ENCODE results near the gene UBASH3B.

Gene UBASH3B

DNA sequence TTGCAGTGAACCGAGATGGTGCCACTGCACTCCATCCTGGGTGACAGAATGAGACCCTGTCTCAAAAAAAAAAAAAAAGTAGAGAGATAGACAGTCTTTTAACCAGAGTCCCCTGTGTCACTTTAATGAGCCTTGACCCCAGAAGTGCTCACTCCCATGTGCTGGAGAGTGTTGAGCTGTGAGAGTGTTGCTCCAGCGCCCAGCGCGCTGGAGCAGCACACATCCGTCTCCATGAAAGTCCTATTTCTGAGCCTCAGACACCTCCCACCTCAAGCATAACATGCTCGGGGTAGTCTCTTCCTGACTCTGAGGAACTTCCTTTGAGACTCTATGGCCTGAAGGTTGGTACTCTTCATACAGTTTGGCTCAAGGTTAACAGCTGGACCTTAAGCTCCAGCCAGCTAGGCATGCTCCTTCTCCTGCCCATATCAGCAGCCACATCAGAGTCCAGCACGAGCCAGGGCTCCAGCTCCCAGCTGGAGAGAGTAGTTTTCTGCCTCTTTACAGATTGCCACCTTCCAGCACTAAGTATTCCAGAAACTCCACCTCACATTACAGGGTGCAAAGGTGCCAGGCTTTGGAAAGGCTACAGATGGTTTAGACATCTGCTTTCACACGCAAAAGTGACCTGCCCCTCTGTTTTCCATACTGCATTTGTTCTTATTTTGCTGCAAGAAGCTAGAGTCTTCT, 29.4 kb upstream of the UBASH3B start:
- no peak overlapping the region for H3K9ac ChIP-seq (ENCODE audit: low read depth in 1 of 2, low read length in 2 of 2)
- no peaks in the 10 kb centered on the region for H3K9me3 ChIP-seq (ENCODE audit: control insufficient read depth in 2 of 2, low read length in 2 of 2)
- H3K36me3 ChIP-seq (ENCODE audit: control insufficient read depth in 2 of 2, insufficient read depth in 2 of 2, low read length in 2 of 2), result no peaks in the 10 kb centered on the region
- H3K4me1 ChIP-seq (ENCODE audit: control insufficient read depth in 2 of 2, insufficient read depth in 2 of 2, low read length in 2 of 2), result no peaks in the 10 kb centered on the region
- no peaks in the 10 kb centered on the region for H3K27me3 ChIP-seq (ENCODE audit: control insufficient read depth in 2 of 2, insufficient read depth in 2 of 2, low read length in 2 of 2)
- no peak overlapping the region for H3K4me3 ChIP-seq (ENCODE audit: low read length in 2 of 2)
- no peak overlapping the region for H3K27ac ChIP-seq (ENCODE audit: low read depth in 2 of 2, low read length in 2 of 2)

DNA sequence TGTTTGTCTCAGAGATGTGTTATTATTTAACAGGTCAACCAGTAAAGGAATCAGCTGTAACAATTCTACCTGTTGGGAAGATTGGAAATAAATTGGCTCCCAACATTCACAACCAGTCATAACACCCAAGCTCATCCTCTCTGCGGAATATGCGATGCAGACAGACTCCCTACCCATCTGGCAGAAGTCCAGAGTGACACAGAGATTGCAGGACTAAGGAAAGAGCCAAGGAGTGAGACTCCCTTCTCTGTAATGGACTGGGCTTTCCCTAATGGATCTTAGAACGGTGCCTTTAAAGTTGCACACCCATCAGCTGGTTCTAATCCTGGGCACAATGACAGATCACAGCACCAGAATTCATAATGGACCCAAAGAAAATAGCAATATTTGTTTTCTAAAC, 27.8 kb upstream of the UBASH3B start:
- no peaks in the 10 kb centered on the region for H3K9me3 ChIP-seq (ENCODE audit: control insufficient read depth in 2 of 2, low read length in 2 of 2)
- no peaks in the 10 kb centered on the region for H3K27me3 ChIP-seq (ENCODE audit: control insufficient read depth in 2 of 2, insufficient read depth in 2 of 2, low read length in 2 of 2)
- no peak overlapping the region for H3K9ac ChIP-seq (ENCODE audit: low read depth in 1 of 2, low read length in 2 of 2)
- no peak overlapping the region for H3K27ac ChIP-seq (ENCODE audit: low read depth in 2 of 2, low read length in 2 of 2)
- H3K4me3 ChIP-seq (ENCODE audit: low read length in 2 of 2), result no peak overlapping the region
- H3K4me1 ChIP-seq (ENCODE audit: control insufficient read depth in 2 of 2, insufficient read depth in 2 of 2, low read length in 2 of 2), result no peaks in the 10 kb centered on the region
- H3K36me3 ChIP-seq (ENCODE audit: control insufficient read depth in 2 of 2, insufficient read depth in 2 of 2, low read length in 2 of 2), result no peaks in the 10 kb centered on the region

DNA sequence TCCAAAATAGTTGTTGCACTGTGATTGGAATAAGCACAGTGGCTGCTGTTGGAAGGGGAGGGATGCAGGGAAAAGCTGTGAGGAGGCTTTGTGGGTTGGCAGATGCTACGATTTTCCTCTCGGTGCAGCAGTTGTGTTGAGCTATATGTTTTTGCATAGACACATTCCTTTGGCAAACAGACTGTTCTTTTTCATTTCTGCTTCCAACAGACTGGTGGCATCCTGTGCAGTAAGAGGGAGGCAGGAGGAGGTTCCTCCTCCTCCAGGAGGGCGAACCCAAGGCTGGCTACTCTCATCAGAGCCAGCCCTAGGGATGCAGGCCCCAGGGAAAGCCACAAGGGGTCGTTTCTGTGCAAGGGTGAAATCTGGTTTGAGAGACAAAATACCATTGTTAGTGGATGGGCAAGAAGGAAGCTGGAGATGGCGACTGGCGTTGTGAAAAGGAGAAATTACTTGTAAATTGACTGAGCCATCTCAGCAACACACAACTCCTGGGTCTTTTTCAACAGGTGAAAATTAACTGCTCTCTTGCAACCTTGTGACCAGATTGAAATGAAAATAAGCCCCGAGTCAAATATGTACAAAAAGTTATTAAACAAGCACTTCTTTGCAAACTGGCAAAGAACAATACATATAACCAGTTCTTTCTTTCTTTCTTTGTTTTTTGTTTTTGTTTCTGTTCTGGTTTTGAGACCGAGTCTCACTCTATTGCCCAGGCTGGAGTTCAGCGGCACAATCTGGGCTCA, 26.5 kb upstream of the UBASH3B start:
- Histone ChIP-seq H3K4me3 (ENCODE audit: low read length in 2 of 2) (no peak overlapping the region), H3K4me1 (ENCODE audit: control insufficient read depth in 2 of 2, insufficient read depth in 2 of 2, low read length in 2 of 2) (no peaks in the 10 kb centered on the region), H3K27ac (ENCODE audit: low read depth in 2 of 2, low read length in 2 of 2) (no peak overlapping the region), H3K9ac (ENCODE audit: low read depth in 1 of 2, low read length in 2 of 2) (peak overlapping the region in 1 of 2 donors; percentile 34), H3K36me3 (ENCODE audit: control insufficient read depth in 2 of 2, insufficient read depth in 2 of 2, low read length in 2 of 2) (no peaks in the 10 kb centered on the region), H3K9me3 (ENCODE audit: control insufficient read depth in 2 of 2, low read length in 2 of 2) (no peaks in the 10 kb centered on the region), H3K27me3 (ENCODE audit: control insufficient read depth in 2 of 2, insufficient read depth in 2 of 2, low read length in 2 of 2) (no peaks in the 10 kb centered on the region)

DNA sequence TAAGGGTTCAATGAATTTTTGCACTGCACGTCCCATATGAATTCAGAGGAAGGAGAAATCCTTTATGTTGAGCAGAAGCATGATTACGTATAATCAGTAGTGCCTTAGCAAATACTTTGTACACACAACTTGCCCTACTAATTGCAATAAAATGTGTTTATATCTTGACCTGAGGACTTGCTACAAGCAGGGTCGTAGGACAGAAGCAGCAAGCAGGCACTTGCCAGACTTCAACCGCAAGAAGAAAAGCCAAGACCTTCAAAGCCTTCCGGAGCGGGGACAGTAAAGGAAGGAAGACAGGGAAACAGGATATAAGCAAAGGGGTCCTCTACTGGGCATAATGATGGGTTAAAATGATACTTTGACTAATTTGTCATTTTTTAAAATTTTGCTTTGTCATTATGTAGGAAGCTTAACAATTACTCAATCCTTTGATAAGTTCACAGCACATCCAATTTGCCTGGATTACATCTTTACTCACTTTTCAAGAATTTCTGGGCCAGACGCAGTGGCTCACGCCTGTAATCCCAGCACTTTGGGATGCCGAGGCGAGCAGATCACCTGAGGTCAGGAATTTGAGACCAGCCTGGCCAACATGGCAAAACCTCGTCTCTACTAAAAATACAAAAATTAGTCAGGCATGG, 23.2 kb upstream of the UBASH3B start:
- H3K9me3 ChIP-seq (ENCODE audit: control insufficient read depth in 2 of 2, low read length in 2 of 2), result no peaks in the 10 kb centered on the region
- no peaks in the 10 kb centered on the region for H3K36me3 ChIP-seq (ENCODE audit: control insufficient read depth in 2 of 2, insufficient read depth in 2 of 2, low read length in 2 of 2)
- H3K9ac ChIP-seq (ENCODE audit: low read depth in 1 of 2, low read length in 2 of 2), result no peak overlapping the region
- H3K4me1 ChIP-seq (ENCODE audit: control insufficient read depth in 2 of 2, insufficient read depth in 2 of 2, low read length in 2 of 2), result no peaks in the 10 kb centered on the region
- no peak overlapping the region for H3K4me3 ChIP-seq (ENCODE audit: low read length in 2 of 2)
- no peak overlapping the region for H3K27ac ChIP-seq (ENCODE audit: low read depth in 2 of 2, low read length in 2 of 2)
- no peaks in the 10 kb centered on the region for H3K27me3 ChIP-seq (ENCODE audit: control insufficient read depth in 2 of 2, insufficient read depth in 2 of 2, low read length in 2 of 2)

DNA sequence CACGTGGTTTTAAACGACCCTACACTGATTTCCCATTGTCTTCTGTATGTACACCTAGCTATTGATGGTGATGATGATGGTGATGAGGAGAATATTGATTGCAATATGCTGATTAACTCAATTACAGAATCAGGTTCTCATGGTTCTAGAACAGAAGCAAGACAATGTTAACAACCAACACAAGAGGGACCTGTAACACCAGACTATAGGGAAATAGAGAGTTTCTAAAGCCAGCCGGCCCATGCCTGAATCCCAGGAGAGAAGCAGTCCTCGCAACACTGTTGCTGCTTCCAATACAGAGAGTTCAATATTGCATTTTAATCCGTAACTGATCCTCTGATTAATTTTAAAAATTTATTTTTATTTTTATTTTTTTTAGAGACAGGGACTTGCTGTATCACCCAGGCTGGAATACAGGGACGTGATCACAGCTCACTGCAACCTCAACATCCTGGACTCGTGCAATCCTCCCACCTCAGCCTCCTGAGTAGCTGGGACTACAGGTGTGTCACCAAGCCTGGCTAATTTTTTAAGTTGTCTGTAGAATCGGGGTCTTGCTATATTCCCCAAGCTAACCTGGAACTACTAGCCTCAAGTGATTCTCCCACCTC, 22.2 kb upstream of the UBASH3B start:
- Histone ChIP-seq H3K27ac (ENCODE audit: low read depth in 2 of 2, low read length in 2 of 2) (no peak overlapping the region), H3K27me3 (ENCODE audit: control insufficient read depth in 2 of 2, insufficient read depth in 2 of 2, low read length in 2 of 2) (no peaks in the 10 kb centered on the region), H3K36me3 (ENCODE audit: control insufficient read depth in 2 of 2, insufficient read depth in 2 of 2, low read length in 2 of 2) (no peaks in the 10 kb centered on the region), H3K4me3 (ENCODE audit: low read length in 2 of 2) (no peak overlapping the region), H3K4me1 (ENCODE audit: control insufficient read depth in 2 of 2, insufficient read depth in 2 of 2, low read length in 2 of 2) (no peaks in the 10 kb centered on the region), H3K9me3 (ENCODE audit: control insufficient read depth in 2 of 2, low read length in 2 of 2) (no peaks in the 10 kb centered on the region), H3K9ac (ENCODE audit: low read depth in 1 of 2, low read length in 2 of 2) (no peak overlapping the region)

DNA sequence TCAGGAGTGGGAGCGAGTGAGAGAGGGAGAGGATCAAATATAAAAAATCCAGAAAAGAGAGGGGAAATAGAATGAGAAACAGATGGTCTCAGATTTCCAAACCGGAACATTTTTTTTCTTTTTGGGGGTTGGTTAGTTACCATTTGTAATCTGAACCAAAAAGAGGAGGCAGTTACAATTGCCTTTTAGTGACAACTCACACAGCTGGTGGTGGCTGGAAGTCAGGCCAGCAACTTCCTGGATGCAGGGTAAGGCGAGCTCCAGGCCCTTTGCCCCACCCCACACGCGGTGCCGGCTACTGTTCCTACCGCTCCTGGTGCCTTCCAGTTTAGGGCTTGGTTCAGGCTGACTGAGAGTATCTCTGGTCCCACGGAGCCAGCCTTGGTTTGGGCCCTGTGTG, 21.0 kb upstream of the UBASH3B start:
- Histone ChIP-seq H3K27me3 (ENCODE audit: control insufficient read depth in 2 of 2, insufficient read depth in 2 of 2, low read length in 2 of 2) (no peaks in the 10 kb centered on the region), H3K36me3 (ENCODE audit: control insufficient read depth in 2 of 2, insufficient read depth in 2 of 2, low read length in 2 of 2) (no peaks in the 10 kb centered on the region), H3K4me3 (ENCODE audit: low read length in 2 of 2) (no peak overlapping the region), H3K27ac (ENCODE audit: low read depth in 2 of 2, low read length in 2 of 2) (no peak overlapping the region), H3K9me3 (ENCODE audit: control insufficient read depth in 2 of 2, low read length in 2 of 2) (no peaks in the 10 kb centered on the region), H3K9ac (ENCODE audit: low read depth in 1 of 2, low read length in 2 of 2) (no peak overlapping the region), H3K4me1 (ENCODE audit: control insufficient read depth in 2 of 2, insufficient read depth in 2 of 2, low read length in 2 of 2) (no peaks in the 10 kb centered on the region)

DNA sequence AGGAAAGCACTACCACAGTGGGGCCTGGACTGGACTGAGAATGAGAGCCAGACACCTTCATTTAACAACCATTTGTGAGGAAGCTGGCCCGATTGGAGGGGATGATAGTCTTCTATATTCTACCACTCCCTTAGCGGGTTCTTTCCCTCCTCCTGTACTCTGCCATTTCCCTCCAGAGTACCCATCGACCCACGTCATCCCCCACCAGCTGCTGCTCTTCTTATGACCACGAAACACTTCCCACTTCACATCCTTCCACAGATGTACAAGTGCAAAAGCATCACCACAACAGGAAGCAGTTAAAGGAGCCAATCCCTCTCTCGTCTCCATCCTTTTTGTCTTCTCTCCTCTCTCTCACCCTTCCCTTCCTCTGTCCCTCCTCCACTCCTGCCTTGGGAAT, 18.0 kb upstream of the UBASH3B start:
- Histone ChIP-seq H3K9ac (ENCODE audit: low read depth in 1 of 2, low read length in 2 of 2) (no peak overlapping the region), H3K36me3 (ENCODE audit: control insufficient read depth in 2 of 2, insufficient read depth in 2 of 2, low read length in 2 of 2) (no peaks in the 10 kb centered on the region), H3K4me3 (ENCODE audit: low read length in 2 of 2) (no peak overlapping the region)

DNA sequence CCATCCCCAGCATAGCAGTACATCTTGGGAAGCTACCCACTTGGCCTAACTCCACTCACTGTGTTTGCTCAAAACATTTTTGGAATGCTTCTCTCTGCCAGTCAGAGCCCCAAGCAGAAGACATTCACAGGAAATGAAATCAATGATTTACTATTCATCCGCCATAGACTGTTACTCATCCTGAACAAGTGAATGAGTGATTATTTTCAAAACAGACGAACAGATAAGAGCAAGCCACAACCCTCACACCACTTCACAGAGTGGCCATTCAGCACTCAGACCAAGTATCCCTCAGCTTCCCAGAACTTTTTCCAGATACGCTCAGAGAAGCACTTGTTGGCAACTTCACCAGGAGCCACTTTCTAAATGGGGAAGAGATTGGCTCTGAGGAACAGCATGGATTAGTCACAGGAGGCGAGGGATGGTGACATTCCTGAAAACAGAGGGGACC, 13.0 kb upstream of the UBASH3B start:
- Histone ChIP-seq H3K4me3 (ENCODE audit: low read length in 2 of 2) (no peak overlapping the region), H3K27me3 (ENCODE audit: control insufficient read depth in 2 of 2, insufficient read depth in 2 of 2, low read length in 2 of 2) (no peaks in the 10 kb centered on the region), H3K36me3 (ENCODE audit: control insufficient read depth in 2 of 2, insufficient read depth in 2 of 2, low read length in 2 of 2) (no peaks in the 10 kb centered on the region), H3K9ac (ENCODE audit: low read depth in 1 of 2, low read length in 2 of 2) (no peak overlapping the region), H3K27ac (ENCODE audit: low read depth in 2 of 2, low read length in 2 of 2) (no peak overlapping the region), H3K4me1 (ENCODE audit: control insufficient read depth in 2 of 2, insufficient read depth in 2 of 2, low read length in 2 of 2) (no peaks in the 10 kb centered on the region), H3K9me3 (ENCODE audit: control insufficient read depth in 2 of 2, low read length in 2 of 2) (no peaks in the 10 kb centered on the region)

More for the DNA sequence above, 18.0 kb upstream of the UBASH3B start:
- Histone ChIP-seq H3K27me3 (ENCODE audit: control insufficient read depth in 2 of 2, insufficient read depth in 2 of 2, low read length in 2 of 2) (no peaks in the 10 kb centered on the region), H3K27ac (ENCODE audit: low read depth in 2 of 2, low read length in 2 of 2) (no peak overlapping the region), H3K4me1 (ENCODE audit: control insufficient read depth in 2 of 2, insufficient read depth in 2 of 2, low read length in 2 of 2) (no peaks in the 10 kb centered on the region), H3K9me3 (ENCODE audit: control insufficient read depth in 2 of 2, low read length in 2 of 2) (no peaks in the 10 kb centered on the region)

DNA sequence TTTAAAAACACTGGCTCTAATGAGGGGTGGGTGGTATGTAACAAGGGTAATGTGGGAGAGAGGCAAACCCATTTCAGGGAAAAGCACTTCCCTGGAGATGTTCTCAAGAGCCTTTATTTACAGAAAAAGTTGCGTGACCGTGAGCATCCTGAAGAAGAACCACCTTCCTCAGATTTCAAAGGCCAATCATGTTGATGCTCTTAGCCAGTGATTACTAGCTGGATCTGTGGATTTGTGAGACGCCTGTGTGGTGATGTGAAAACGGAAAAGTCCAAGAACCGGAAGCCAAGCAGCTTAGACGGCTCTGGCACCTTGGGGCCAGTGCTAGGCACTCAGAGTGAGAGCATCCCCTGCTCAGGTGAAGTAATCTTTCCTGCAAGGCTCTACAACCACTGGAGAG, 12.6 kb upstream of the UBASH3B start:
- H3K27ac ChIP-seq (ENCODE audit: low read depth in 2 of 2, low read length in 2 of 2), result no peak overlapping the region
- no peaks in the 10 kb centered on the region for H3K9me3 ChIP-seq (ENCODE audit: control insufficient read depth in 2 of 2, low read length in 2 of 2)
- no peak overlapping the region for H3K9ac ChIP-seq (ENCODE audit: low read depth in 1 of 2, low read length in 2 of 2)
- no peaks in the 10 kb centered on the region for H3K36me3 ChIP-seq (ENCODE audit: control insufficient read depth in 2 of 2, insufficient read depth in 2 of 2, low read length in 2 of 2)
- no peaks in the 10 kb centered on the region for H3K27me3 ChIP-seq (ENCODE audit: control insufficient read depth in 2 of 2, insufficient read depth in 2 of 2, low read length in 2 of 2)
- no peak overlapping the region for H3K4me3 ChIP-seq (ENCODE audit: low read length in 2 of 2)
- H3K4me1 ChIP-seq (ENCODE audit: control insufficient read depth in 2 of 2, insufficient read depth in 2 of 2, low read length in 2 of 2), result no peaks in the 10 kb centered on the region

DNA sequence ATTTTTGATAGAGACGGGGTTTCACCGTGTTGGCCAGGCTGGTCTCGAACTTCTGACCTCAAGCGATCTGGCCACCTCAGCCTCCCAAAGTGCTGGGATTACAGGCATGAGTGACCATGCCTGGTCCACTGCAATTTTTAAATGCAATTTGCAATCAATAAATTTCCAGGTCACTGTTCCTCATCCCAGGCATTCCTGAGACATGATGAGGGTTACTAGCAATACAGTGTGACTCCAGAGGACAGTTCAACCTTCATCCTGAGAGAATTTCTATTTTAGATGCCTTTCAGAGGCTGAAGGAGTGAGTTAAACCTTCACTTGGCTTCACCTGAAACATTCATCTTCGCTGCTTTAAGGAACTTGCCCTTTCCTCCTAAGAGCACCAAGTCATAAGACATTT, 9.7 kb upstream of the UBASH3B start:
- H3K36me3 ChIP-seq (ENCODE audit: control insufficient read depth in 2 of 2, insufficient read depth in 2 of 2, low read length in 2 of 2), result no peaks in the 10 kb centered on the region
- H3K4me1 ChIP-seq (ENCODE audit: control insufficient read depth in 2 of 2, insufficient read depth in 2 of 2, low read length in 2 of 2), result no peaks in the 10 kb centered on the region
- no peak overlapping the region for H3K4me3 ChIP-seq (ENCODE audit: low read length in 2 of 2)
- H3K27ac ChIP-seq (ENCODE audit: low read depth in 2 of 2, low read length in 2 of 2), result no peak overlapping the region
- no peaks in the 10 kb centered on the region for H3K9me3 ChIP-seq (ENCODE audit: control insufficient read depth in 2 of 2, low read length in 2 of 2)
- H3K9ac ChIP-seq (ENCODE audit: low read depth in 1 of 2, low read length in 2 of 2), result no peak overlapping the region
- no peaks in the 10 kb centered on the region for H3K27me3 ChIP-seq (ENCODE audit: control insufficient read depth in 2 of 2, insufficient read depth in 2 of 2, low read length in 2 of 2)

Data from mucosa of rectum (tissue), 2 donors.